SKM-1 (cell line): ENCODE data around the gene APAF1.

Experiments used
- DNase-seq: peaks from one replicate; lab custom pipeline; 2025; ENCODE audit not compliant: unreplicated experiment; lab: John Stamatoyannopoulos, UW

Gene APAF1

DNA sequence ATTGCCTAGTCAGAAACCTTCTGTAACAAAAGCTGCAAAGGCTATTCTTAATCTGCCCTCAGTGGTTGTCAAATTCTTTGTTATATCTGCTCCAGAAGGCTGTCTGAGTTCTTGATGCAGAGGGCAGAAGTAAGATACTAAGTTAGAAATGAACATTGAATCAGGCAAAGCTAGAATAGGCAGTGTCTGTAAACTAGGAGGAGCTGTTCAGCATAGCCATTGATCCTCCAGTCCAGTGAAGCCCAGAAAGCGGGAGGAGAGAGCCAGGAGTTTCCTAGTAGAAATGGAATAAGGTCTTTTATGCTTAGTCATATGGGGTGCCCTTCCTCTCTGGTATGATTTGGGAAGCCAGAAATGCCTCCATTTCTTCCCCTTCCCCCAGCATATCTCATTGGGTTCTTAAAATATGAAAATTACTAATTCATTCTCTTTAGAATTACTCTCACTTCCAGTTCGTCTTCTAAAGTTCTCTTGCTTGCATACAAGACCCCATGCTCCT, 76.2 kb downstream of the APAF1 start:
- no peak for DNase-seq

GRCh38 chr12:98724384-98725155, 79.5 kb downstream of the APAF1 start:
- no peak for DNase-seq

DNA sequence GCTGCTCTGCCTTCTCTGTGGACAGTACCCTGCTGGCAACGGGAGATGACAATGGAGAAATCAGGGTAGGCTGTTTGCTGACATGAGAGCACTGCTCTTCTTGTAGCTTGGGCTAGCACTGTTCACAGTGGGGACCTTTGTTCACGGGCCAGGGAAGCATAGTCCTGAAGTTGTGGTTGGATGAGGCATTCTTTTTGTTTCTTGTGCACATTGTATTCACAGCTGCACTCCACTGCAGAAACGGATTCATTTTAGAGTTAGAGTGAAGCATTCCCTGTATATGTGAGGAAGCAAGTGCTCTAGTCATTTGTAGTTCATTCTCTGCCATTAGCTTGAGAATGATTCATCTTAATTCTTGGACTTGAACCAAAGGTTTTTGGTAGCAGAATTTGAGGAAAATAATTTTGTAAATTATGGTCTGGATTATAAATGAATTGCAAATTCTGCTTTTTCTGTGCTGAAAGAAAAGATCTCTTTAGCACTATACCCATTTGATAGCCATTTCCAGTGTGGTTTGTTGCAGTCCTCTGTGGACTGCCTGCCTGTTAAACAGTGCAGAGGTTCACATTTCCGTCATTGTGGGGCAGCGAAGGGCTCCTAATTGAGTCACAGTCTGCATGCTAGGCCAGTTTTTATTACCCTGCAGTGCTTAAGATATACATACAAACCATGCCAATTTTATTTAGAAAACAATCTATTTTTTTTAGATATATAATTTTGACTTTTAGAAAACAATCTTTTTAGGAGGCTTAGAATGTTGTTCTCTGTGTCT, 80.6 kb downstream of the APAF1 start:
- no peak for DNase-seq

DNA sequence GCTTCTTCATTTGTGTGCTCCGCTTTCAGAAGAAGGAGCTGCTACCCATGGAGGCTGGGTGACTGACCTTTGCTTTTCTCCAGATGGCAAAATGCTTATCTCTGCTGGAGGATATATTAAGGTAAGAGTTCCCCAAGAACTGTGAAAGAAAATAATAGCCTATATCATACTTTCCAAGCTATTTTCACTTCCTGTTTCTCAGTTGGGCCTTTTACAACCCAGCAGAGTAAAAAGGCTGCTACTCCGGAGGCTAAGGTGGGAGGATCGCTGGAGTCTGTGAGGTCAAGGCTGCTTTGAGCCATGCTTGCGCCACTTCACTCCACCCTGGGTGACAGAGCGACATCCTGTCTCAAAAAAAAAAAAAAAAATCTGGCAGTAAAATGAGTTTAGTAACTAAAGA, 82.1 kb downstream of the APAF1 start:
- DNase-seq: no peak

DNA sequence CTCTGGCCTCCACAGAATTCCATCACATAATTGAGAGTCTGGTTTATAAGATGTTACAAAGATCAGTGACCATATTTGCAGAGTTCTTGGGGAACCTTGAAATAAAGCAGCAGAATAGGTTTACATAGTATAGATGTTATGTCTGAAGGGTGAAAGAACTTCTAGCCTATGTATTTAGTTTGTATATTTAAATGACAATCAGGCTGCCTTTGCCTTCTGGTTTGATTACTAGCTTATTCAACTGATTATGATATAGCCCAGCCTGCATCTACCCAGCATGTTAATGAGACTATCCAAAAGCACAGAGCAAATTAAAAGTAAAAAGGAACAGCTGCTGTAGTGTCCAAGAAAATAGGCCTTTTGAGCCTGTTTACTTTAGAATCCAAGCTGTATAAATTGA, 85.3 kb downstream of the APAF1 start:
- no peak for DNase-seq

DNA sequence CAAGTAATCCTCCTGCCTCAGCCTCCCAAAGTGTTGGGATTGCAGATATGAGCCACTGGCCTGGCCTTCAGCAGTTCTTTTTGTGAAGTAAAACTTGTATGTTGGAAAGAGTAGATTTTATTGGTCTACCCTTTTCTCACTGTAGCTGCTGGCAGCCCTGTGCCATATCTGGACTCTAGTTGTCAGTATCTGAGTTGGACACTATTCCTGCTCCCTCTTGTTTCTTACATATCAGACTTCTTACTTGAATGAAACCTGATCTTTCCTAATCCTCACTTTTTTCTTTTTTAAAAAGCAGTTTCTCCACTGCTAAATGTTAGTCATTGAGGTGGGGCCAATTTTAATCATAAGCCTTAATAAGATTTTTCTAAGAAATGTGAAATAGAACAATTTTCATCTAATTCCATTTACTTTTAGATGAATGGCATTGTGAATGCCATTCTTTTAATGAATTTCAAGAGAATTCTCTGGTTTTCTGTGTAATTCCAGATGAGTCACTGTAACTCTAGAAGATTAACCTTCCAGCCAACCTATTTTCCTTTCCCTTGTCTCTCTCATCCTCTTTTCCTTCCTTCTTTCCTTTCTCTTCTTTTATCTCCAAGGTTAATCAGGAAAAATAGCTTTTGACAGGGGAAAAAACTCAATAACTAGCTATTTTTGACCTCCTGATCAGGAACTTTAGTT, 88.7 kb downstream of the APAF1 start:
- DNase-seq: no peak

DNA sequence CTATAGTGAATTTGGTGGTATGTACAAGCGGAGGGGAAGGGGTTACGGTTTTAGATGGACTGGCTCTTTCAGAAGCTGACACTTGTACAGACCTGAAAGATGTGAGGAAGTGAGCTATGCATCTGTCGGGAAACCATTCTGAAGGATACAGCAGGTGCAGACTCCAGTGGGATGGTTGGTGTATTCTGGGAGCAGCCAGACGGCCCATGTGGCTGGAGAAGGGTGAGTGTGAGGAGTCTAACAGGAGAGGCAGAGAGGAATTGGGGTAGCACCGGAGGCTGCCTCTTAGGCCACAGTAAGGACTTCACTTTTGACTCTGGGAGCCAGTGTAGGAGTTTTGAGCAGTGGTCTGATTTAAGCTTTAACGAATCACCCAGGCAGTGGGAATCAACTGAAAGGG, 90.7 kb downstream of the APAF1 start:
- no peak for DNase-seq

DNA sequence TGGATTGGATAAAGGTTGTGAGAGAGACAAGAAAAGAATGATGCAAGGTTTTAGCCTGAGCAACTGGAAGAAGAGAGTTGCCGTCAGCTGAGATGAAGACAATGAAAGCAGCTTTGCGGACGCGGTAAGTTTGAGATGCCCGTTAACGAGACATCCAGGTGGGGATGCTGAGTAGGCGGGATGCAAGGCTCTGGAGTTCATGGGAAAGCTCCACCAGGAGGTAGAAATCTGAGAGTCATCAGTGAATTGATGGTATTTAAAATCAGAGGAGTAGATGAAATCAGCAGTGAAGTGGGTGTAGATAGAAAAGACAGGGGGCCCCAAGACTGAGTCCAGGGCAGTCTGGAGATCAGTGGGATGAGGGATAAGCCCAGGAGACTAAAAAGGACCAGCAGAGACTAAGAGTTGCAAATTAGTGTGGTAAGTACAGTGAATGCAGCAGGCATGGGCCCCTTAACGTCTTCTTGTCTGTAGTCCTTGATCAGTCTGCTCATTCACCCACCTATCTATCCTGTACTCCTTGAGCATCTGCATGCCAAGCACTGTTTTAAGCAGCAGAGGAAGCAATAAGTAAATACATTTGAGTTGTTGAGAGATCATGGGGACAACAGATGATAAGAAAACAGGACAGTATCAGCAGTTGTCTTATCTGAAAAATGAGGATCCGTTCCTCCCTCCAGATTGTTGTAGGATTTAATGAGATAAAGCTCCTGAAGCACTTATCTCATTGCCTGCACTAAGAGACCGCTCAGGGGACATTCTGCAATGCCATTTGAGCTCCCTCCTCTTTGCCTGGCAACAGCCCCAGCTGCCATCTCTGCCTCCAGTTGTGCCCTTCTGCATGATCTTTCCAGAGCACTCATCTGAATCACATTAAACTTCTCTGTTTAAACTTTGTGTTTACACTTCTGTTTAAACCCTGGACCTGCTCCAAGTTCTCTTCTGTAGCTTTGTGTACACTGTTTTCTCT, 91.5 kb downstream of the APAF1 start:
- DNase-seq: no peak

DNA sequence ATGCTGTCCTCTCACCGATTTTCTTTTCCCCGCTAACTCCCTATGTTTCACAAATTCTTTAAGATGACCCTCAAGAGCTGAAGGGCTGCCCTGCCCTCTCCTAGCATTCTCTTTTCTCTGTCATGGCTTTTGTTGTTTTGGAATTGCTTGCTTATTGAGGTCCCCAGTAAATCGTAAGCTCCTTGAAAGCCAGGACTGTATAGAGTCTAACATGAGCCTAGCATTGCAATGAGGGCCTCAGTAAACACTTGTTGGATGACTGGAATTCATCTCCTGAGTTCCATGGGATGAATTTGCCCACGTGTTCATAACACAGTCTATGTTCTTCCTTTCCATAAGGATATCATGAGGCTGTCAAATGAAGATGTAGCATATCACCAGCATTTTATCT, 92.2 kb downstream of the APAF1 start:
- DNase-seq: no peak

DNA sequence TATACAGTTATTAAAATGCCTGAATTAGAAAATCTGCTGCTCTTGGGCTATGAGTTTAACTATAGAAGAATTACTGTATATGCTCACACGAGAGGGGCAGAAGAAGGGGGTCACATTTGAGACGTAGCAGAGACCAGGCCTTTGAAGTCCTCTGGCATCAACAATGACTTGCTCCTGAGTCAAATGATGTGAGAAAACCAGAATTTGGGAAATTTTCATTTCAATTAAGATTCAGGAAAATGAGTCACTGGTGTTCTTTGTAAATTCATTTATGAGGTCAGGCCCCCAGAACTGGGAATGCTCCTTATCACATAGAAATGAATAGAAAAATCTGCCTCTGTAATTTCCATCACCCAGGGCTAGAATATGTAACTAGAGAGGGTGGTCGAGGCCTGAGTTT, 92.9 kb downstream of the APAF1 start:
- DNase-seq: no peak

DNA sequence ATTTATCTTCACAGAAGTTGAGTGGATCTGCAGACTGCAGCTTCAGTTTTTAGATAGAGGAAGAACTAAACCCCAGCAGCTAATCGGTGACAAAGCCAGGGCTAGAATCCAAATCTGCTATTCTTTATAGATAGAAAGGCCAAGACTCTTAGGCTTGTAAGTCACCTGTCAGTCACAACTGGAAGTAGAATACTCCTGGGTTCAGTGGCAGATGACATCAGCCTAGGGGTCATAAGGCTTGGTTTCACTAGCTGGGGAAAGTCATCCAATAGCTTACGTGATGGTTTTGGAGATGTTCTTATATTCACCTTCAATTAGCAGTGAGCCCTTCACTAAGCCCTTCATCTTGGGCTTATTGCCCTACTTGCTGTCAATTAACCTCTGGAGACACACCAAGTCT, 93.4 kb downstream of the APAF1 start:
- DNase-seq: no peak

DNA sequence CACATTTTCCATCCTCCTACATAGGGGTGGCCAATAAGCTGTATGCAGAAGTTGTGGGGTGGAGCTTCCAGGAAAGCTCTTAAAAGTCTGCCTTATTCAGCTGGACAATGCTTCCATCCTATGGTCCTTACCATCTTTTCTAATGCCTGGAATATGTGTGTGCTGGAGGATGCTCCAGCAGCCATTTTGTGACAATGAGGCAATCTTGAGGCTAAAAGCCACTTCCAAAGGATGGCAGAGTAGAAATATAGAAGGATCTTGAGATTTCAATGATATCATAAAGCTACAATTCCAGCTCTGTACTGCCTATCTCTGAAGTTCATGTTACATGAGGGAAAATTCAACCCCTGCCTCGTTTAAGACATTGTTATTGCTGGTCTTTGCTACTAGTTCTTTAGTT, 95.7 kb downstream of the APAF1 start:
- no peak for DNase-seq

GRCh38 chr12:98741196-98741555, 96.1 kb downstream of the APAF1 start:
- DNase-seq: no peak

DNA sequence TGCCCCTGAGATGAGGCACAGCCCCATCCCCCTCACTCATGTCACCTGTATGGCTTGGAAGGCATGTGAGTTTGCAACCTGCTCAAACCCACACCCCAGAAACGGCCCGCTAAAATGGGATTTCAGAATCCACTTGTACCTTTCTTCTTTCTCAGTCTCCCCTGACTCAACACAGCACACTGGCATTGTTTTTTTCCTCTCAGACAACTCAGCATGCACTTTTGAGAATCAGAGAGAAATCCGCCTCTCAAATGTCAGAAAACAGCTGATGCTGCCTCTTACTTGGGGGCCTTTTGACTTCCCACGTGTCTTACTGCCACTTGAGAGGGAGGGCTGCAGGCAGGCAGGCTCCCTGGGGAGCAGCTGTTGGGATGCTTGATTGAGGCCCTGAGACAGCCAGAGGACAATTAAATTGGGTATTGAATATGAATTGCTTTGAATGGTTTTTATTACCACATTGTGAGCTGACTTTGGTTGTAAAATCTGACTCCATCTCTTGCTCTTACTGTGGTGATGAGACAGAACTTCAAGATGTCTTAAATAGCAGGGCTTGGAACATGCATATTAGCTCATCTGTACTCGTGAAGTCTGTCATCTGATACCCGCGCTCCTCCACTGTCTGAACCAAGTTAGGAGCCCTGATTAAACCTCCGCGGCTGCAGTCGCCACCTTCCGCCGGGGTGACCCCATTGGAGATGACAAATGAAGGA, 96.6 kb downstream of the APAF1 start:
- DNase-seq: no peak

GRCh38 chr12:98743362-98743953, 98.4 kb downstream of the APAF1 start:
- no peak for DNase-seq

DNA sequence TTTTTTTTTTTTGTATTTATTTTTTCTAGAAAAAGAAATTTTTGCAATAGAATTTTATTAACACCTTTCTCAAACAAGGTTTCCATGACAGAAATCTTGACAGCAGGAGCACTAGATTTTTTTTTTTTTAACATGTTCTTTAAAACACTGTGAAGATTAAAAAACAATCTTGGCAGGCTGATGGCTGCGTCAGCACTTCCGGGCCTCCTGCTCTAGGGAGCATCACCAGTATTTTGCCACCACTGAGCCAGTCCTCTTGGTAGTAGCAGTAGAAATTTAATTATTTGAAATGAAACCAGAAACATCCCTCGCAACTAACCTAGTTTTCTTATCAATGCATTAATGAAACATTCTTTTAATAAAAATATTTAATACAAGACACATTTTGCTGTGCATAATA, 99.6 kb downstream of the APAF1 start:
- DNase-seq: no peak

- no peak for DNase-seq
These were observed 100.7 kb downstream of the APAF1 start for GRCh38 chr12:98745578-98746391.

DNA sequence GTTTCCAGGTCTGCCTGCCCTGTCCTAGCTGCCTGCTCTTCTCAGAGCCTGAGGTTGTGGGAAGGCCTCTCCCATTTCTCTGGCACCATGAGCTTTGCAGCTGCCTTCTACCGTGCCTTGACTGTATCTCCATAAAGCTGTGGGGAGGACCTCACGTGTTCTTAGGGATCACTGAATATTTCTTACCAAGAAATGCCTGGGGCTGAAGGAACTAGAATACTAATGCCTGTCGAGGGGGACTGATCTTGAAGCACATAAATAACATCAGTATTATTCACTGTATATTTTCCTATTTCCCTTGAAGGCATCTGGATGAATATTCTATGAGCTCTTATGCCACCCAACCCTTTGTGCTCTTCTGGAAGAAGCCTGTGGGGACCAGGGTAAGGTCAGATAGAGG, 103.4 kb downstream of the APAF1 start:
- no peak for DNase-seq

GRCh38 chr12:98750511-98750910, 105.4 kb downstream of the APAF1 start:
- no peak for DNase-seq
